IPS-15b (cell line): ENCODE results near the gene TIMM50.
A peak's percentile ranks its signal among the peaks of the same experiment; 100 is the strongest.
"Not testable (repeated sequence)": the region's sequence is repeated elsewhere in the genome, so short reads cannot be mapped to it uniquely, and the experiment has no call there.

Experiments used
- H3K27me3 ChIP-seq: one replicate; pipeline ENCODE4 v1.6.1; 2013; ENCODE audit warnings: low read length; ENCODE audit not compliant: control insufficient read depth, insufficient read depth
- H3K36me3 ChIP-seq: one replicate; pipeline ENCODE4 v1.6.1; 2013; ENCODE audit warnings: low read length; ENCODE audit not compliant: control insufficient read depth, insufficient read depth
- H3K4me1 ChIP-seq: one replicate; pipeline ENCODE4 v1.6.1; 2013; ENCODE audit warnings: mild to moderate bottlenecking, low read length; ENCODE audit not compliant: control insufficient read depth, insufficient read depth
- H3K4me3 ChIP-seq: one replicate; pipeline ENCODE4 v1.5.1; 2013; ENCODE audit warnings: low read depth, low read length
- H3K9ac ChIP-seq: one replicate; pipeline ENCODE4 v1.6.1; 2013; ENCODE audit warnings: low read depth, mild to moderate bottlenecking, low read length
- H3K9me3 ChIP-seq: one replicate; pipeline ENCODE4 v1.6.1; 2013; ENCODE audit warnings: mild to moderate bottlenecking, low read length; ENCODE audit not compliant: control insufficient read depth, insufficient read depth

Gene TIMM50

GRCh38 chr19:39472746-39473442, 7.7 kb upstream of the TIMM50 start:
- Histone ChIP-seq H3K36me3 (peaks cover 77% of the 10 kb centered on the region), H3K4me3 (no peak overlapping the region), H3K9ac (no peak overlapping the region), H3K27me3 (no peaks in the 10 kb centered on the region), H3K9me3 (no peaks in the 10 kb centered on the region), H3K4me1 (no peaks in the 10 kb centered on the region)

DNA sequence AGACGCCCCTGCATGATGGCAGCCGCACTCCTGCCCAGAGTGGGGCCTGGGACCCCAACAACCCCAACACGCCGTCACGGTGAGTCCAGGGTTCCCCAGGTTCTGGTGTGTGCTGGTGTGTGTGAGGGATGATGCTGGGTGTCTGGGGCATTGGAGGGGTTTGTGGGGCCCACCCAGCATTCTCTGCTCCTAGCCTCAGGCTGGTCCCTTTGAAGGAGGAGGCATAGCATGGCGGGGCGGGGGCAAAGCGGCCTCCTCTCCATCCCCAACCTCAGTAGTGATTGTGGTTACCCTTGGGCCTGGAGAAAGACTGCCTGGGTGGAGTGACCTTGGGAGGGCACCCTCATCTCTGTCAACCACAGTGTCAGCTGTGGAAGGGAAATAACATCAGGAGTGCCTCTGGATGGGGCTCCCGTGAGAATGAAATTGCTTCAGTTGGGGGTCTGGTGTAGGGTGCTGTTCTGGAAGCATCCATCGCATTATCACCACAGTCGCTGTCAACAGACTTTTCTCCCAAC, 7.1 kb upstream of the TIMM50 start:
- no peaks in the 10 kb centered on the region for H3K4me1 ChIP-seq
- H3K4me3 ChIP-seq = no peak overlapping the region
- no peaks in the 10 kb centered on the region for H3K9me3 ChIP-seq
- H3K27me3 ChIP-seq = no peaks in the 10 kb centered on the region
- peaks cover 71% of the 10 kb centered on the region for H3K36me3 ChIP-seq
- H3K9ac ChIP-seq = no peak overlapping the region

DNA sequence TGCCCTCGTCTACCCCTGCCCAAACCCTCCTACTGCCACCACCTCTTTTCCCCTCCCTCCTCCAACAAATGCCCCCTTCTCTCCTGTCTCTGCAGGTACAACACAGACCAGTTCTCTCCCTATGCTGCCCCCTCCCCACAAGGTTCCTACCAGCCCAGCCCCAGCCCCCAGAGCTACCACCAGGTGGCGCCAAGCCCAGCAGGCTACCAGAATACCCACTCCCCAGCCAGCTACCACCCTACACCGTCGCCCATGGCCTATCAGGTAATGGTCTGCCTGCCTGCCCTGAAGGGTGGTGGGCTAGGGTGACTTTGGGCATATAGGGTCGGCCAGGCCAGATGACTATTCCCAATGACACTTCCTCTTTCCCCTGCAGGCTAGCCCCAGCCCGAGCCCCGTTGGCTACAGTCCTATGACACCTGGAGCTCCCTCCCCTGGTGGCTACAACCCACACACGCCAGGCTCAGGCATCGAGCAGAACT, 6.5 kb upstream of the TIMM50 start:
- Histone ChIP-seq H3K36me3 (peaks cover 64% of the 10 kb centered on the region), H3K27me3 (no peaks in the 10 kb centered on the region), H3K4me3 (no peak overlapping the region), H3K9me3 (no peaks in the 10 kb centered on the region), H3K4me1 (no peaks in the 10 kb centered on the region), H3K9ac (no peak overlapping the region)

GRCh38 chr19:39475748-39476147, 4.9 kb upstream of the TIMM50 start:
- Histone ChIP-seq H3K36me3 (peaks cover 53% of the 10 kb centered on the region), H3K4me1 (no peaks in the 10 kb centered on the region), H3K27me3 (no peaks in the 10 kb centered on the region), H3K9ac (no peak overlapping the region), H3K9me3 (no peaks in the 10 kb centered on the region), H3K4me3 (no peak overlapping the region)

- H3K9ac ChIP-seq, H3K4me1 ChIP-seq, H3K4me3 ChIP-seq, H3K9me3 ChIP-seq, H3K27me3 ChIP-seq: not testable (repeated sequence)
- peaks cover 26% of the 10 kb centered on the region for H3K36me3 ChIP-seq
Observed at GRCh38 chr19:39479319-39479801, 1.3 kb upstream of the TIMM50 start.

GRCh38 chr19:39479916-39480315, 722 bp upstream of the TIMM50 start:
- H3K9ac ChIP-seq = peak overlapping the region; percentile 41
- H3K4me3 ChIP-seq = peak overlapping the region; percentile 98
- H3K36me3 ChIP-seq = peaks cover 24% of the 10 kb centered on the region

DNA sequence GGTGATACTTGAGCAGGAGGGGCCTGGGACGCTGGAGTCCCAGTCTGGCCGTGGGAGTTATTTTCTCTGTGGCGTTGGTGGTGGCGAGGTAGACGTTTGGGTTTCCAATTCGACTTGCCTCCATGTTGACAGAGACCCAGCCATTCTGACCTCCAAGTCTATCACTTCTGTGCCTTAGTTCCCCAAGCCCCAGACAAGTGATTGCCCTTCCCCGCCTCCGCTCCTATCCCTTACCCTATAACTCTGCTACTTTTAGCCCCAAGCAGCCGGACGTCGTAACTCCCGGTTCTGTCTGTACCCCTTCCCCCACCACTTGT, 549 bp downstream of the TIMM50 start:
- Histone ChIP-seq H3K4me1 (peaks cover 2% of the 10 kb centered on the region), H3K4me3 (peak overlapping the region; percentile 98), H3K27me3 (no peaks in the 10 kb centered on the region), H3K9me3 (no peaks in the 10 kb centered on the region), H3K36me3 (peaks cover 20% of the 10 kb centered on the region), H3K9ac (peak overlapping the region; percentile 99)

More at GRCh38 chr19:39479916-39480315, 722 bp upstream of the TIMM50 start:
- Histone ChIP-seq H3K9me3 (no peaks in the 10 kb centered on the region), H3K4me1 (peaks cover 2% of the 10 kb centered on the region), H3K27me3 (no peaks in the 10 kb centered on the region)

GRCh38 chr19:39481676-39482075, 1.0 kb downstream of the TIMM50 start:
- Histone ChIP-seq H3K9ac (peak overlapping the region; percentile 99), H3K36me3 (peaks cover 23% of the 10 kb centered on the region), H3K4me1 (peaks cover 2% of the 10 kb centered on the region), H3K27me3 (no peaks in the 10 kb centered on the region), H3K9me3 (no peaks in the 10 kb centered on the region), H3K4me3 (peak overlapping the region; percentile 98)

DNA sequence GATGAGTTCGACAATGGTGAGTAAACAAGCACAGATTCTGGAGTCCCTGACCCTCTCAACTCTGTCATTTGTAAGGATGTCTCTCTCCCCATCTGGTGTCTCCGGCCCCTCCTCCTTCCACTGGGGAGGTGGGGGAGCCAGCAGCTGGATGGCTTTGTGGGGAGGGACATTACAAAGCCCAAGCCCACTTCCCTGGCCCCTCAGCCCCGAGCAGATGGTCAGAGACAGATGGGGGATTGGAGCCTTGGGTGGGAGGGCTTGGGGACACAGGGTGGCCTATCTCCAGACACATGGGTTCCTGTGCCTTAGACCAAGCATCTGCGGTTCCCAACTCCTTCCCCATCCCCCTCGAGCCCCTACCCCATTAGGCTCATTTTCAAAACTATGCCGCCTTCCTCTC, 2.5 kb downstream of the TIMM50 start:
- no peak overlapping the region for H3K4me3 ChIP-seq
- no peaks in the 10 kb centered on the region for H3K27me3 ChIP-seq
- H3K9ac ChIP-seq = no peak overlapping the region
- peaks cover 2% of the 10 kb centered on the region for H3K4me1 ChIP-seq
- no peaks in the 10 kb centered on the region for H3K9me3 ChIP-seq
- H3K36me3 ChIP-seq = peaks cover 32% of the 10 kb centered on the region

GRCh38 chr19:39489756-39490155, 9.1 kb downstream of the TIMM50 start:
- H3K27me3 ChIP-seq = no peaks in the 10 kb centered on the region
- H3K4me3 ChIP-seq = no peak overlapping the region
- H3K9ac ChIP-seq = no peak overlapping the region
- H3K9me3 ChIP-seq = no peaks in the 10 kb centered on the region
- no peaks in the 10 kb centered on the region for H3K4me1 ChIP-seq
- peaks cover 45% of the 10 kb centered on the region for H3K36me3 ChIP-seq

- no peak overlapping the region for H3K4me3 ChIP-seq
- H3K4me1 ChIP-seq = no peaks in the 10 kb centered on the region
- no peaks in the 10 kb centered on the region for H3K9me3 ChIP-seq
- H3K9ac ChIP-seq = no peak overlapping the region
- H3K36me3 ChIP-seq = peaks cover 28% of the 10 kb centered on the region
- no peaks in the 10 kb centered on the region for H3K27me3 ChIP-seq
Observed at GRCh38 chr19:39492225-39492624, 11.6 kb downstream of the TIMM50 start.

DNA sequence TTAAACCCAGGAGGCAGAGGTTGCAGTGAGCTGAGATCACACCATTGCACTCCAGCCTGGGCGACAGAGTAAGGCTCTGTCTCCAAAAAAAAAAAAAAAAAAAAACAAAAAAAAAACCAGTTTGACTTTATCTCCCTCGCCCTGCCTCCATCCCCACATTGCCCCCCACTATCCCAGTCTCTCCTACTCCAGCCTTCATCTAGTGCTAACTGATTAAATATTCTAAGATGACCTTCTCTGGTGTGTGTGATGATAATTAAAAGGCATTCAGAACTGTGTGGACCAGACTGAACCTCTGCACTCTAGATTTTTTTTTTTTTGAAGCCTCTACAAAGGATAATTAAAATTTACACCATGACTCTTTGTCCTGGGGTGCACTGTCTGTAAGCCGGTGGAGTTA, 12.2 kb downstream of the TIMM50 start:
- H3K36me3 ChIP-seq = peaks cover 27% of the 10 kb centered on the region
- H3K4me3 ChIP-seq = no peak overlapping the region
- peaks cover 3% of the 10 kb centered on the region for H3K4me1 ChIP-seq
- no peaks in the 10 kb centered on the region for H3K9me3 ChIP-seq
- no peaks in the 10 kb centered on the region for H3K27me3 ChIP-seq
- peak overlapping the region; percentile 47 for H3K9ac ChIP-seq
